HepG2 (cell line): ENCODE results near the gene ENAH.

Experiments
- HIVEP1 ChIP-seq: sonication (generic); formaldehyde crosslinking; IDR thresholded peaks from 2 replicates; pipeline ENCODE4 v1.4.0; 2020; ENCODE audit warnings: mild to moderate bottlenecking, missing genetic modification reagents
- PAX8 ChIP-seq: sonication (generic); formaldehyde crosslinking; IDR thresholded peaks from 2 replicates; pipeline ENCODE4 v1.8.0; 2022; ENCODE audit warnings: mild to moderate bottlenecking, missing genetic modification reagents, borderline replicate concordance
- POLR2AphosphoS5 ChIP-seq: IDR thresholded peaks from 2 replicates; pipeline ENCODE4 v1.6.1; 2012; ENCODE audit warnings: low read depth, low read length
- ZFP36 ChIP-seq: fragments of 150-350 bp; IDR thresholded peaks from 2 replicates; pipeline ENCODE4 v1.6.1; 2018; ENCODE audit warnings: borderline replicate concordance, low read length, low read depth; ENCODE audit not compliant: partially characterized antibody
- TF ChIP-seq, protein P1 (sequence below): sonication (generic); formaldehyde crosslinking; IDR thresholded peaks from 2 replicates; pipeline ENCODE4 v1.5.0; 2020; ENCODE audit warnings: mild to moderate bottlenecking, missing genetic modification reagents, moderate library complexity
- TF ChIP-seq, protein P2 (sequence below), 2 experiments: fragments of 450-650 bp in 1 of 2; sonication (generic) in 1 of 2; formaldehyde crosslinking; IDR thresholded peaks; 2 replicates each; pipeline versions ENCODE4 v1.5.0 to v1.8.0; 2020 to 2022; ENCODE audit warnings: mild to moderate bottlenecking in 1 of 2, missing genetic modification reagents in 1 of 2

DNA sequence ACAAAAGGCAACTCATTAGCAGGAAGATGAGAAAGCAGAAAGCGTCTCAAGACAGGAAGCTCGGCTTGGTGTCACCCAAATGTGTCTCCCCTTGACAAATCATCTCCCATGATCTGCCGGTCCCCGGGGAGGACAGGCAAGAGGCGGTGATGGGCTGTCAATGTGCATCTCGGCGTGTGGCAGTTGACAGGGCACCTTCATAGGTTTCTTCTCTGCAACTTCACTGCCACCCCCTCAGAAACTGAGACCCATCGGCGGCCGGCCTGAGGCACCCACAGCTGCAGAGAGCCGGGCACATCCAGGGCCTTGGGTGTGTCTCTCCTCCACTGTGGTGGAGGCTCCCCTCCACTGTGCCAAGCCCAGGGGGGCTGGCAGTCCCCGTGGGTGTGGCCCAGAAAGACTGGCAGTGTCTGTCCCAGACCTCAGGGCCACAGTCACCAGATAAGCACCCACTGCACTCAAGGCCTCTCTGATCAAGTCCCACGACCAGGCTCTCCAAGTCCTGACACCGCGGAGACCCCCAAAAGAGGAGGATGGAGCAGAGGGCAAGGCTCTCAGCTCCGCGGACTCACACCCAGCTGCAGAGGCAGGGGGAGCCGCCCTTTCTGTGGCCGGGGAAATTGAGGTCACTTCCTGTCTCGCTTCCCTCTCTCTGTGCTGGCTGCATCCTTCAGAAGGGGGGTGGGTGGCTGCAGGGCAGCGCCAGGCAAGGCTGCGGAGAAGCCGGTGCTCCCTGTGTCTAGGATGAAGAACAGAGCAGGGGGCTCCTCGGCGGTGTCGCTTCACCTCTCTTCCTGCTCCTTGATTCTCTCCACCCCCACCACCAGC is 185.5 kb downstream of the ENAH start:
- TF ChIP-seq POLR2AphosphoS5 (no peak), PAX8 (no peak), HIVEP1 (no peak), ZFP36 (no peak)
- TF ChIP-seq, protein P1, sequence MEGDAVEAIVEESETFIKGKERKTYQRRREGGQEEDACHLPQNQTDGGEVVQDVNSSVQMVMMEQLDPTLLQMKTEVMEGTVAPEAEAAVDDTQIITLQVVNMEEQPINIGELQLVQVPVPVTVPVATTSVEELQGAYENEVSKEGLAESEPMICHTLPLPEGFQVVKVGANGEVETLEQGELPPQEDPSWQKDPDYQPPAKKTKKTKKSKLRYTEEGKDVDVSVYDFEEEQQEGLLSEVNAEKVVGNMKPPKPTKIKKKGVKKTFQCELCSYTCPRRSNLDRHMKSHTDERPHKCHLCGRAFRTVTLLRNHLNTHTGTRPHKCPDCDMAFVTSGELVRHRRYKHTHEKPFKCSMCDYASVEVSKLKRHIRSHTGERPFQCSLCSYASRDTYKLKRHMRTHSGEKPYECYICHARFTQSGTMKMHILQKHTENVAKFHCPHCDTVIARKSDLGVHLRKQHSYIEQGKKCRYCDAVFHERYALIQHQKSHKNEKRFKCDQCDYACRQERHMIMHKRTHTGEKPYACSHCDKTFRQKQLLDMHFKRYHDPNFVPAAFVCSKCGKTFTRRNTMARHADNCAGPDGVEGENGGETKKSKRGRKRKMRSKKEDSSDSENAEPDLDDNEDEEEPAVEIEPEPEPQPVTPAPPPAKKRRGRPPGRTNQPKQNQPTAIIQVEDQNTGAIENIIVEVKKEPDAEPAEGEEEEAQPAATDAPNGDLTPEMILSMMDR (CRISPR knock-in tag) = no peak
- TF ChIP-seq, protein P2, sequence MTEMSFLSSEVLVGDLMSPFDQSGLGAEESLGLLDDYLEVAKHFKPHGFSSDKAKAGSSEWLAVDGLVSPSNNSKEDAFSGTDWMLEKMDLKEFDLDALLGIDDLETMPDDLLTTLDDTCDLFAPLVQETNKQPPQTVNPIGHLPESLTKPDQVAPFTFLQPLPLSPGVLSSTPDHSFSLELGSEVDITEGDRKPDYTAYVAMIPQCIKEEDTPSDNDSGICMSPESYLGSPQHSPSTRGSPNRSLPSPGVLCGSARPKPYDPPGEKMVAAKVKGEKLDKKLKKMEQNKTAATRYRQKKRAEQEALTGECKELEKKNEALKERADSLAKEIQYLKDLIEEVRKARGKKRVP (CRISPR knock-in tag; IDR thresholded peaks at IDR 0.05) = no peak
